GM21390 (cell line): ENCODE measurements around the gene SAP130.

Experiments
- ATAC-seq: cut with Tn5 transposase; IDR thresholded peaks from one replicate; pipeline ENCODE4 v1.9.1; 2021; ENCODE audit not compliant: unreplicated experiment

SAP130 gene

GRCh38 chr2:128026448-128027277 lies 1.2 kb downstream of the SAP130 start:
- no peak for ATAC-seq

- ATAC-seq: no peak
Measured at GRCh38 chr2:128024816-128025215, 3.0 kb downstream of the SAP130 start.

- no peak for ATAC-seq
Measured at GRCh38 chr2:128017561-128017960, 10.3 kb downstream of the SAP130 start.

GRCh38 chr2:128016620-128017019 lies 11.2 kb downstream of the SAP130 start:
- ATAC-seq: no peak

- no peak for ATAC-seq
Measured at GRCh38 chr2:128012698-128013097, 15.2 kb downstream of the SAP130 start.

GRCh38 chr2:128008074-128008672 lies 19.7 kb downstream of the SAP130 start:
- ATAC-seq: no peak

- no peak for ATAC-seq
Measured at GRCh38 chr2:128004509-128004908, 23.4 kb downstream of the SAP130 start.

GRCh38 chr2:128003463-128003862 lies 24.4 kb downstream of the SAP130 start:
- no peak for ATAC-seq

GRCh38 chr2:127996160-127996559 lies 31.7 kb downstream of the SAP130 start:
- no peak for ATAC-seq

GRCh38 chr2:127995725-127996124 lies 32.1 kb downstream of the SAP130 start:
- no peak for ATAC-seq

GRCh38 chr2:127993659-127994058 lies 34.2 kb downstream of the SAP130 start:
- no peak for ATAC-seq

- no peak for ATAC-seq
Measured at GRCh38 chr2:127991742-127992141, 36.1 kb downstream of the SAP130 start.

GRCh38 chr2:127986548-127987079 lies 41.2 kb downstream of the SAP130 start:
- no peak for ATAC-seq

- no peak for ATAC-seq
Measured at GRCh38 chr2:127985735-127986134, 42.1 kb downstream of the SAP130 start.

- ATAC-seq: no peak
Measured at GRCh38 chr2:127985026-127985734, 42.7 kb downstream of the SAP130 start.

- no peak for ATAC-seq
Measured at GRCh38 chr2:127984551-127984950, 43.3 kb downstream of the SAP130 start.

- ATAC-seq: no peak
Measured at GRCh38 chr2:127969446-127969845, 58.4 kb downstream of the SAP130 start.

- no peak for ATAC-seq
Measured at GRCh38 chr2:127968610-127969339, 59.1 kb downstream of the SAP130 start.

GRCh38 chr2:127961729-127962128 lies 66.1 kb downstream of the SAP130 start:
- no peak for ATAC-seq

GRCh38 chr2:127957240-127957639 lies 70.6 kb downstream of the SAP130 start:
- ATAC-seq: no peak

- no peak for ATAC-seq
Measured at GRCh38 chr2:127954857-127955256, 73.0 kb downstream of the SAP130 start.
